AG09309 (cell line): ENCODE data around the gene KRTAP5-10.

ENCODE experiments used
- DNase-seq: peaks from one replicate; pipeline ENCODE4 v3.0.0-alpha.2; 2010; ENCODE audit warnings: low read depth
- H3K4me3 ChIP-seq: 2 replicates; pipeline ENCODE4 v1.5.1; 2011; ENCODE audit warnings: mild to moderate bottlenecking, low read depth, low read length, moderate library complexity; ENCODE audit not compliant: control insufficient read depth
- CTCF ChIP-seq: IDR thresholded peaks from 2 replicates; pipeline ENCODE4 v1.5.1; 2011; ENCODE audit warnings: mild to moderate bottlenecking, low read depth, low read length, inconsistent platforms; ENCODE audit not compliant: insufficient read depth, control insufficient read depth; ENCODE audit errors: missing control alignments

Gene KRTAP5-10

GRCh38 chr11:71555508-71555907 lies 9.9 kb upstream of the KRTAP5-10 start:
- no peak for TF ChIP-seq CTCF
- DNase-seq: no peak
- H3K4me3 ChIP-seq: no peak overlapping the region

- no peak for DNase-seq
- H3K4me3 ChIP-seq: no peak overlapping the region
- TF ChIP-seq CTCF: no peak
Measured at GRCh38 chr11:71556018-71556417, 9.3 kb upstream of the KRTAP5-10 start.

- no peak for DNase-seq
- no peak overlapping the region for H3K4me3 ChIP-seq
- no peak for TF ChIP-seq CTCF
Measured at GRCh38 chr11:71557257-71557656, 8.1 kb upstream of the KRTAP5-10 start.

- no peak for TF ChIP-seq CTCF
- no peak for DNase-seq
- H3K4me3 ChIP-seq: no peak overlapping the region
Measured at GRCh38 chr11:71558996-71559395, 6.4 kb upstream of the KRTAP5-10 start.

GRCh38 chr11:71562120-71562519 lies 3.2 kb upstream of the KRTAP5-10 start:
- TF ChIP-seq CTCF: no peak
- H3K4me3 ChIP-seq: no peak overlapping the region
- DNase-seq: no peak

GRCh38 chr11:71563406-71563805 lies 2.0 kb upstream of the KRTAP5-10 start:
- peak; percentile 32 for DNase-seq
- peak; percentile 50 for TF ChIP-seq CTCF
- H3K4me3 ChIP-seq: no peak overlapping the region

- DNase-seq: no peak
- H3K4me3 ChIP-seq: no peak overlapping the region
- no peak for TF ChIP-seq CTCF
Measured at GRCh38 chr11:71564430-71564829, 933 bp upstream of the KRTAP5-10 start.
